Omental fat pad (tissue), 4 donors: ENCODE data around the gene DCTN5. TPM values are rescaled to one million over a fixed set of nuclear protein-coding genes. Genes with fewer than 3 reads are reported as not detected.

ENCODE experiments used
- ATAC-seq: fragments of 150-250 bp; one replicate; pipeline ENCODE4 v1.9.1; 2016; ENCODE audit warnings: mild to moderate bottlenecking, moderate library complexity; ENCODE audit not compliant: low FRiP score
- DNase-seq: peaks from one replicate; pipeline ENCODE4 v3.0.0-alpha.2; 2019; ENCODE audit warnings: low spot score
- total RNA-seq, 4 donors: library from RNA; depleted of rRNA; stranded (reverse); fragments of >200 nt; gene quantifications; one replicate each; pipeline ENCODE4 v1.1.0, GENCODE V29; 2016
- TF ChIP-seq, protein P1 (sequence below), 3 donors: fragments of 450-650 bp; IDR thresholded peaks; one replicate each; pipeline ENCODE4 v1.5.1; 2016 to 2017; ENCODE audit warnings: antibody characterized with exemption in 3 of 3, mild to moderate bottlenecking in 3 of 3, moderate library complexity in 2 of 3

Gene DCTN5
- total RNA-seq, 4 donors from 2014 or later, result 34.0 to 43.1 (median 38.0) TPM

DNA sequence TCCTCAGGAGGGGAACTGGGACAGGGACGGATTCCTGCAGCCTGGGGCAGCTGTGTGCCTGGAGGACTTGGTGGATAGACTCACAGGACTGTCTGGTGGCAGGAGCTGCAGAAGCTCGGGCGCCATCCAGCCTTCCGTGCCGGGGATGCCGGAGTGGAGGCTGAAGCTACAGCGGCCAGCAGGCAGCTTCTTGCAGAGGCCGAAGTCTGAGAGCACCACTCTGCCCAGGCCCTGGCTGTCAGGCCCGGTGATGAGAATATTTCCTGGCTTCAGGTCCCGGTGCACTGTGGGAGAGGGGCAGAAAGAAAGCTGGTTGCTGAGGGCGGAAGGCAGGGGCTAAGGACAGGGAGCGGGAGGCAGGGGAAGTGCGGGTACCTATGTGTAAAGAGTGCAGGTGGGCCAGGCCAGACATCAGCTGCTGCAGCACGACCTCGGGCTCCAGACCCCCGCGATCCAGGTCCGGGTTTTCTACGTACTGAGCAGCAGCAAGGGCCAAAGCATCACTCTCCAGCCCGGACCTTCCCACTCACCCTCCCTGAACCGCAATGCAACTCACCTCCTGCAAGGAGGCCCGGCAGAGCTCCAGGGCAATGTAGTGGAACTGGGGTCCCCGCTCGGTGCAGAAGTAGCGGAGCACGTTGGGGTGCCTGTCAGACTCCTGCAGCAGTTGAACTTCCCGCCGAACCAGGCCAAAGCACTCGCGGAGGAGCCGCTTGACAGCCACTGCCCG is 53.5 kb downstream of the DCTN5 start:
- no peak for ATAC-seq
- no peak for DNase-seq
- TF ChIP-seq, protein P1, sequence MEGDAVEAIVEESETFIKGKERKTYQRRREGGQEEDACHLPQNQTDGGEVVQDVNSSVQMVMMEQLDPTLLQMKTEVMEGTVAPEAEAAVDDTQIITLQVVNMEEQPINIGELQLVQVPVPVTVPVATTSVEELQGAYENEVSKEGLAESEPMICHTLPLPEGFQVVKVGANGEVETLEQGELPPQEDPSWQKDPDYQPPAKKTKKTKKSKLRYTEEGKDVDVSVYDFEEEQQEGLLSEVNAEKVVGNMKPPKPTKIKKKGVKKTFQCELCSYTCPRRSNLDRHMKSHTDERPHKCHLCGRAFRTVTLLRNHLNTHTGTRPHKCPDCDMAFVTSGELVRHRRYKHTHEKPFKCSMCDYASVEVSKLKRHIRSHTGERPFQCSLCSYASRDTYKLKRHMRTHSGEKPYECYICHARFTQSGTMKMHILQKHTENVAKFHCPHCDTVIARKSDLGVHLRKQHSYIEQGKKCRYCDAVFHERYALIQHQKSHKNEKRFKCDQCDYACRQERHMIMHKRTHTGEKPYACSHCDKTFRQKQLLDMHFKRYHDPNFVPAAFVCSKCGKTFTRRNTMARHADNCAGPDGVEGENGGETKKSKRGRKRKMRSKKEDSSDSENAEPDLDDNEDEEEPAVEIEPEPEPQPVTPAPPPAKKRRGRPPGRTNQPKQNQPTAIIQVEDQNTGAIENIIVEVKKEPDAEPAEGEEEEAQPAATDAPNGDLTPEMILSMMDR (IDR thresholded peaks at IDR 0.05), result no peak

DNA sequence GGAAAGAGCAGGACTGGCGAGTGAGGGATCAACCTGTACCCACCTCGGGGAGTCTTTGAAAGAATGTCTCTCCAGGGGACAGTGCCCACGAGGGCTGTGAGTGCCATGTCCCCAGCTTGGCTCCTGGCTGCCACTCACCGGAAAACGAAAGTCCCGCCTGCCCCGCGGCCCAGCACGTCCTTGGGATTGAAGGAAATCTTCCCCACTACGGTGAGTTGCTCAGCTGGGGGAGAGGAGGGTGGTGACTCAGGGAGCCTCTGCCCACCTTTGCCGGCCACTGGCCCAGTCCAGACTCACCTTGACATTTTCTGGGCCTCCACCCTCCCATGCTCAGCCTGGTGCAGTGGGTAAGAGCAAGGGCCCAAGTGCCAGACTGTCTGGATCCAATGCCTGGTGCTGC is 54.5 kb downstream of the DCTN5 start:
- no peak for ATAC-seq
- no peak for DNase-seq
- TF ChIP-seq, protein P1 (IDR thresholded peaks at IDR 0.05), result no peak

GRCh38 chr16:23699100-23699499 is 57.8 kb downstream of the DCTN5 start:
- ATAC-seq (no peak), DNase-seq (no peak)
- TF ChIP-seq, protein P1 (IDR thresholded peaks at IDR 0.05), result no peak

- TF ChIP-seq, protein P1 (IDR thresholded peaks at IDR 0.05), result no peak
- DNase-seq (no peak), ATAC-seq (no peak)
These were observed 58.8 kb downstream of the DCTN5 start for GRCh38 chr16:23700093-23700492.

- ATAC-seq, result no peak
- no peak for DNase-seq
- TF ChIP-seq, protein P1 (IDR thresholded peaks at IDR 0.05), result no peak
These were observed 59.2 kb downstream of the DCTN5 start for GRCh38 chr16:23700509-23700908.

GRCh38 chr16:23701045-23701444 is 59.8 kb downstream of the DCTN5 start:
- DNase-seq (no peak), ATAC-seq (no peak)
- TF ChIP-seq, protein P1 (IDR thresholded peaks at IDR 0.05), result no peak

DNA sequence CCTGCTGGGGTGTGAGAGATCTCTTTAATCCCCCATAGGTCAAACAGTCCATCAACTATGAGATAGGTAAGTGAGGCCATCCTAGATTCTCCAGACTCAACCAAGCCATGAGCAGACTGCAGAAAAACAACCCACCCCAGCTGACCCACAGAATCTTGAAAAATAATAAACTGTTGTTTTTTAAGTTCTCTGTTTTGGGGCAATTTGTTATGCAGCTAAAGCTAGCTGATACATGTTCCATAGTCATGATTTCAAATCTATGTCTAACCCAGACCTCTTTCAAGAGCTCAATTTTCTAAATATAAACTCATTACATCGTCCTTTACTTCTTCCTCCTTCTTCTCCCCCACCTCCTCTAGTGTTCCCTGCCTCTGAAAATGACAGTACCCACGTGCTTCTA is 61.7 kb downstream of the DCTN5 start:
- DNase-seq, result no peak
- TF ChIP-seq, protein P1 (IDR thresholded peaks at IDR 0.05), result no peak
- ATAC-seq, result no peak
